Loucy (cell line): ENCODE measurements around the gene IFT122.

Source experiments
- EZH2phosphoT487 ChIP-seq: fragments of 200-600 bp; IDR thresholded peaks from 2 replicates; pipeline ENCODE4 v1.6.1; 2018; ENCODE audit warnings: antibody characterized with exemption, mild to moderate bottlenecking, moderate library complexity, borderline replicate concordance
- TF ChIP-seq, protein P1 (sequence below): fragments of 200-600 bp; sonication (generic); conservative IDR thresholded peaks from 2 replicates; pipeline ENCODE4 v1.5.1; 2014; ENCODE audit warnings: mild to moderate bottlenecking, antibody characterized with exemption, low read length

DNA sequence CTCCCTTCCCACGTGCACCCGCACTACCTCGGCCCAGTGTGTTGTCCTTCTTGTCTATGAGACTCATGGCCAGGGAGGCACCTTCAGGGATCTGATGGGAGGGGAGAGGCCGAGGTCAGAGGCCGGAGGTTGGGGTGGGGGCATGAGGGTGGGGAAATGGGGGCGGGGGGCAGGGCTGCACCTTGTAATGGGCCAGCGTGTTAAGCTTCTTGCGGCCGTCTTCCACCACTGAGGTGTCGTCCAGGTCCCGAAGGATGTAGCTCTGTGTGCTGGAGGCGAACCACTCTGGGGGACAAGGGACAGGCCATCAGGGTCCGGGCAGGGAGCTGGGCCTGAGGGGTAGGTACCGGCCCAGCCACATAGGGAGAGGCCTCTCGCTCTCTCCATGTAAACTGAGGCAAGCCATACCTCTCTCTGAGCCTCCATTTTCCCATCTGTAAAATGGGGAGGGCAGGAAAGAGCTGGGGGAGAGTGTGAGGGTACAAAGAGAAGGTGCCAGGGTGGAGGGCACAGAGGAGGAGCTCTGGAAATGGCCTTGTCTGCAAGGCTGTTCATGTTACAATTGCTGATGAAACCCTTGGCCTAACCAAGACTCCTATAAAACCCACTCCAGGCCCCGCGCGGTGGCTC, 121.7 kb downstream of the IFT122 start:
- TF ChIP-seq, protein P1, sequence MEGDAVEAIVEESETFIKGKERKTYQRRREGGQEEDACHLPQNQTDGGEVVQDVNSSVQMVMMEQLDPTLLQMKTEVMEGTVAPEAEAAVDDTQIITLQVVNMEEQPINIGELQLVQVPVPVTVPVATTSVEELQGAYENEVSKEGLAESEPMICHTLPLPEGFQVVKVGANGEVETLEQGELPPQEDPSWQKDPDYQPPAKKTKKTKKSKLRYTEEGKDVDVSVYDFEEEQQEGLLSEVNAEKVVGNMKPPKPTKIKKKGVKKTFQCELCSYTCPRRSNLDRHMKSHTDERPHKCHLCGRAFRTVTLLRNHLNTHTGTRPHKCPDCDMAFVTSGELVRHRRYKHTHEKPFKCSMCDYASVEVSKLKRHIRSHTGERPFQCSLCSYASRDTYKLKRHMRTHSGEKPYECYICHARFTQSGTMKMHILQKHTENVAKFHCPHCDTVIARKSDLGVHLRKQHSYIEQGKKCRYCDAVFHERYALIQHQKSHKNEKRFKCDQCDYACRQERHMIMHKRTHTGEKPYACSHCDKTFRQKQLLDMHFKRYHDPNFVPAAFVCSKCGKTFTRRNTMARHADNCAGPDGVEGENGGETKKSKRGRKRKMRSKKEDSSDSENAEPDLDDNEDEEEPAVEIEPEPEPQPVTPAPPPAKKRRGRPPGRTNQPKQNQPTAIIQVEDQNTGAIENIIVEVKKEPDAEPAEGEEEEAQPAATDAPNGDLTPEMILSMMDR, result no peak
- no peak for TF ChIP-seq EZH2phosphoT487
